ENCODE measurements around the gene LDB2. TPM values are rescaled to one million over a fixed set of nuclear protein-coding genes. Genes with fewer than 3 reads are reported as not detected.

The LDB2 gene
- total RNA-seq, 1 donor from 2014 or later, result 33.3 TPM

- no peak for DNase-seq (ENCODE audit: low spot score)
- intact Hi-C loops (cut with DNase I), result no loop called here
These were observed 409.2 kb downstream of the LDB2 start for GRCh38 chr4:16489226-16489625.

DNA sequence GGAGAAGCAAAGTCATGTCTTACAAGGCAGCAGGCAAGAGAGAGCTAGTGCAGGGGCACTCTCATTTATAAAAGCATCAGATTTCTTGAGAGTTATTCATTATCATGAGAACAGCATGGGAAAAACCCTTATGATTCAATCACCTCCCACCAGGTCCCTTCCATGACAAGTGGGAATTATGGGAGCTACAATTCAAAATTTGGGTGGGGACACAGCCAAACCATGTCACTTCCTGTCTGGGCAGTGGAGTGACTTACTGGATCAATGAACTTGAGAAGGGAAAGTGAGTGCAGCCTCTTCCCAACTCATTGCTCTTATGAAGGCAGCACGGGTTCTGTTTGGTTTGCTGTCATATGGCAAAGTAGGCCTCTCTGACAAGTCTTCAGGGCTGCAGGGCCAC is 410.4 kb downstream of the LDB2 start:
- intact Hi-C loops (cut with DNase I), result no loop called here

DNA sequence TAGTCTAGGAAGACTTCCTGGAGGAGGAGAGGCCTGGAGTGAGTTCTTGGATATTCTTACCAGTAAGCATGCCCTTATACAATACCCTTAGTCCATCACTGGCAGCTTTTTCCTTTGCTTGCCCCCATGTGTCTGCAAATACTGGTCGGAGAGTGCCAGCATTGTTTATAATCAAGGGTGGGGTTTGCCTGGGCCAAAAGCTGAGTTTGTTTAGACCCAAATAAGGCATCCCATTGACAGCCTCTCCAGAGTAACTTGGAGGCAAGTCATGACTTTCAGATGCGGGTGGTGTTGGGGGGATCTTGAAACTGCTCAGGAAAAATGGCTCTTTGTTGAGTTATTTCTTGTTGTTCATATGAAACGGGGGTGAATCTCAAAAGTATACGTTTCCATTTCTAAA is 413.7 kb downstream of the LDB2 start:
- no peak for DNase-seq (ENCODE audit: low spot score)
- intact Hi-C loops (cut with DNase I), result no loop called here

More for the DNA sequence above, 410.4 kb downstream of the LDB2 start:
- no peak for DNase-seq (ENCODE audit: low spot score)

DNA sequence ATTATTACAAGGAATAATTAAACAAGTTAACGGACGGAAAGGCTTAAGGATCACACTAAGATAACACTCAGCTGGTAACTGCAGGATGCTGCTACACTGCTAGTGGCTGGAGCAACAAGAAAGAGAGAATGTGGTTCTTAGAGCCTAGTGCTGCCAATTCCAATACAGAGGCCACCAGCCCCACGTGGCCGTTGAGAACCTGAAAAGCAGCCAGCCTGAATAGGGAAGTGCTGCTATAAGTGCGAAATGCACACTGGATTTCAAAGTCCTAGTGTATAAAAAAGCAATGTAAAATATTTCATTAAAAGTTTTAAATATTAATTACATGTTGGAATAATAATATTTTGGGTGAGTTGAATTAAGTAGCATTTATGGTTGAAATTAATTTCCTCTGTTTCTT is 414.9 kb downstream of the LDB2 start:
- intact Hi-C loops (cut with DNase I), result no loop called here
- DNase-seq (ENCODE audit: low spot score), result no peak

GRCh38 chr4:16480011-16480410 is 418.4 kb downstream of the LDB2 start:
- no peak for DNase-seq (ENCODE audit: low spot score)
- intact Hi-C loops (cut with DNase I), result no loop called here

GRCh38 chr4:16472537-16472936 is 425.9 kb downstream of the LDB2 start:
- intact Hi-C loops (cut with DNase I), result no loop called here
- no peak for DNase-seq (ENCODE audit: low spot score)

DNA sequence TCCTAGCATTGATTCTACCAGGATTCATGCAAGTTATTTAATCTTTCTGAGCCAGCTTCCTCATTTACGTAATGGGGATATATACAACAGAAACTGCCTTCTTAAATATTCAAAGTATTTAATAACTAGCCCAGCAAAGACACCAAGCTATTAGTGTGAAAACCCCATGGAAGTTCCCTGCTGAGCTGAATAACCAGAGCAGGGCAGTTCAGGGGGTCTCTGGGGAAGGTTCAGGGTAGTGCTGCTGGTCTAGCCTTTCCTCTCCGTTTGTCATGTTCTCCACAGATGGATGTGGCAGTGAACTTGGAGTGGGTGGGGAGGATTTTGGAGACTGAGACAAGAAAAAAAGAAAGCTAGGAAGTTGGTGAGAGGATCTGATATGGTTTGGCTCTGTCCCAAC is 431.4 kb downstream of the LDB2 start:
- intact Hi-C loops (cut with DNase I), result no loop called here
- no peak for DNase-seq (ENCODE audit: low spot score)

DNA sequence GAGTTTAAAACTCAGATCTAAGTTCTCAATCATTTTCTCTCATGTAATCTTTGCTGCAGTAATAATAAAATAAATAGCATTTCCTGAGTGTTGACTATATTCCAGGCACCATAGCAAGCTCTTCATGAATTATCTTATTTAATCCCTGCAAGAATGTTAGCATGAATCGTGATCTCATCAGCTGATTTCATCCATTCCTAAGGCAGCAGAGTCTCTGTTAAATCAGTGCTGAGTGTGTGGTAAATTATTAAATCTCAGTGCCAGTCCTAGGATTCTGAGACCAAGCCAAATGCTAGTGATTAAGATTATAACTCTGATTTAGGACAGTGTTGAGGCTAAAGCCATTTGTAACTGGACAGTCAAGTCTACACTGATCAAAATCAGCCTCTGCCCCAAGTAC is 431.9 kb downstream of the LDB2 start:
- intact Hi-C loops (cut with DNase I), result no loop called here
- no peak for DNase-seq (ENCODE audit: low spot score)

DNA sequence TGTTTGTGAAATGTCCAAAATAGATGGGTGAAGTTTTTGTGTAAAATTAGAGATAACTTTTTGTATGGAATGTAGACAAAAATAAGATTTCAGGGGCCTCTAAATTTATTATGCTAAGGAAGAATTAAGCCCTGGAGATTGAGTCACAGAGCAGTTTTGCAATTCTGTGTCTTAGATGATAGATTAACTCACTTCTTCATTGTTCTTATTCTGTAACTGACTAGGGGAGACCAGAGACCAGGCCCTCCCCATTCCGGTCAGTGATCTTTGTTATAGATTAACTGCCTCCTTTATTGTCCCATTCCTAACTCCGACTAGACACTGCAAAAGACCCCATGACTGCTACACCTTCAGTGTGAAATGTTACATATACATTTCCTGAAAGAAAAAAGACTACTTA is 433.8 kb downstream of the LDB2 start:
- no peak for DNase-seq (ENCODE audit: low spot score)
- intact Hi-C loops (cut with DNase I), result no loop called here

DNA sequence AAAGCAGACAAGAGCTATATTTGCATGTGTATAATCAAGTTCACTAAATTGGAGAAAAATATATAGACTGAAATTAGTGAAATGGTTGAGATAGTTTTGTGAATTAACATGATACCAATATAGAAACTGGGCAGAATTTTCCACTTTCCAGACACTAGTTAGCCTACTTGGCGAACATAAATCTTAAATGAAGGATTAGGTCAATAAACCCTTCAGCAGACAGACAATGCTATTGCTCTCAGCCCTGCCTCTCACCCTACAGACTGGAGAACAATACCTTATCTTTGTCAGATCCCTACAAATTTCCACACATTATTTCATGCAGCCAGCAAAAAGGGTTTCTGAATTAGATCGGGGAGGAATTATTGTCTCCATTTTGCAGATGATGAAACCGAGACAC is 435.8 kb downstream of the LDB2 start:
- intact Hi-C loops (cut with DNase I), result no loop called here
- DNase-seq (ENCODE audit: low spot score), result no peak

- DNase-seq (ENCODE audit: low spot score), result no peak
- intact Hi-C loops (cut with DNase I), result no loop called here
These were observed 437.1 kb downstream of the LDB2 start for GRCh38 chr4:16461362-16461761.

DNA sequence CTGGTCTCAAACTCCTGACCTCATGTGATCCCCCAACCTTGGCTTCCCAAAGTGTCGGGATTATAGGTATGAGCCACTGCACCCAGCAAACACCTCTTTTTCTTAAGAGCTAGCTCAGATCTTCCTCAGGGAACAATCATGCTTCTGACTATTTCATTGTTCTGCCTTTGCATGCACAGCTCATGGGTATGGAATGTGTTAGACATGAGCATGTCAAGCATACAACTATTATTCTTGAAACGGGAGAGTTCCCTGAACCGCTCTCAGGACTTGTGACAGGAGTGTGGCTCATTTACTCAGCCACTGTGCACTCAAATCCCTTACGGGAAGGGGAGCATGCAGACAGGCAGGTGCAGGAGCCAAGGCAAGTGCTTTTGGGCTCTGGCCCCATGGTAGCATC is 440.5 kb downstream of the LDB2 start:
- no peak for DNase-seq (ENCODE audit: low spot score)
- intact Hi-C loops (cut with DNase I), result no loop called here

Measured in cardiac septum (tissue), 1 donor.